Caki2 (cell line): Measurements from ENCODE around the gene MLH3. TPM values are rescaled to one million over a fixed set of nuclear protein-coding genes. Genes with fewer than 3 reads are reported as not detected.
"Not testable (repeated sequence)": the region's sequence is repeated elsewhere in the genome, so short reads cannot be mapped to it uniquely, and the experiment has no call there.

Experiments used
- DNase-seq: peaks from one replicate; pipeline ENCODE4 v3.0.0-alpha.2; 2015; ENCODE audit warnings: low read depth
- in situ Hi-C: cut with HindIII; loops from 2 replicates; pipeline ENCODE4 v1.10.0; 2016; ENCODE audit warnings: low sequenced_read_pairs, low pct_unique_long_range_greater_than_20kb, mixed read lengths
- total RNA-seq: library from RNA; depleted of rRNA; stranded (reverse); fragments of >200 nt; shearing (Covaris generic); gene quantifications from 2 replicates; pipeline ENCODE4 v1.2.3, GENCODE V29; 2014; ENCODE audit warnings: low replicate concordance

The MLH3 gene
- total RNA-seq, 1 experiment from 2014 or later = 22.5 TPM

- no peak for DNase-seq
These were observed 17.2 kb upstream of the MLH3 start for GRCh38 chr14:75068294-75069120.

GRCh38 chr14:75067765-75068164, 16.5 kb upstream of the MLH3 start:
- in situ Hi-C loops, DNase-seq: not testable (repeated sequence)

More at GRCh38 chr14:75068294-75069120, 17.2 kb upstream of the MLH3 start:
- in situ Hi-C loops = no loop called here

- in situ Hi-C loops = no loop called here
- DNase-seq = no peak
These were observed 15.9 kb upstream of the MLH3 start for GRCh38 chr14:75067212-75067611.

- in situ Hi-C loops = no loop called here
- DNase-seq = no peak
These were observed 15.4 kb upstream of the MLH3 start for GRCh38 chr14:75066691-75067090.

- in situ Hi-C loops = no loop called here
These were observed 12.9 kb upstream of the MLH3 start for GRCh38 chr14:75064205-75064567.

GRCh38 chr14:75063491-75064204, 12.4 kb upstream of the MLH3 start, which contains the start of gene ACYP1:
Gene ACYP1 (minus strand): TSS chr14:75064024. CDS start chr14:75063553, 471 bp downstream.
- in situ Hi-C loops = no loop called here
- DNase-seq = peak; percentile 82

More at GRCh38 chr14:75064205-75064567, 12.9 kb upstream of the MLH3 start:
- no peak for DNase-seq

DNA sequence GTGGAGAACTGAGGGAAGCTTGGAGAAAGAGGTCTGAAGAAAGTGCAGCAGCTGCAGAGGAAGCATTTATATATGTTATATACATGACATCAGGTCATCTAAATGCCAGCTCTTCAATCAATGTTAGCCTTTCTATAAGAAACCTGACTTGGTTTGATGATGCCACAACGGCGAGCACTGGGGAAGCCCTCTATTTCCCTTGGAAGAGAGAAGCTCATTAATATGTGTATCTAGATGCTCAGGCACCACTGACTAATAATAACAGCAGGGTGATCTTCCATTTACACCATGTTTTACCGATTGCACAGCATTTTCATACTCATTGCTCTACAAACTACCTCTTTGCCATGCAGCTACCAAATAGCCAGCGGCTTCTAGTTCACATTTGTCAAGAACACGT, 11.7 kb upstream of the MLH3 start:
- DNase-seq = no peak
- in situ Hi-C loops = no loop called here

- in situ Hi-C loops = no loop called here
- no peak for DNase-seq
These were observed 9.2 kb upstream of the MLH3 start for GRCh38 chr14:75060420-75060819.

- DNase-seq = no peak
These were observed 8.4 kb upstream of the MLH3 start for GRCh38 chr14:75059642-75060041.

GRCh38 chr14:75054421-75054820, 3.2 kb upstream of the MLH3 start:
- in situ Hi-C loops = no loop called here
- DNase-seq = no peak

More at GRCh38 chr14:75059642-75060041, 8.4 kb upstream of the MLH3 start:
- in situ Hi-C loops = no loop called here

DNA sequence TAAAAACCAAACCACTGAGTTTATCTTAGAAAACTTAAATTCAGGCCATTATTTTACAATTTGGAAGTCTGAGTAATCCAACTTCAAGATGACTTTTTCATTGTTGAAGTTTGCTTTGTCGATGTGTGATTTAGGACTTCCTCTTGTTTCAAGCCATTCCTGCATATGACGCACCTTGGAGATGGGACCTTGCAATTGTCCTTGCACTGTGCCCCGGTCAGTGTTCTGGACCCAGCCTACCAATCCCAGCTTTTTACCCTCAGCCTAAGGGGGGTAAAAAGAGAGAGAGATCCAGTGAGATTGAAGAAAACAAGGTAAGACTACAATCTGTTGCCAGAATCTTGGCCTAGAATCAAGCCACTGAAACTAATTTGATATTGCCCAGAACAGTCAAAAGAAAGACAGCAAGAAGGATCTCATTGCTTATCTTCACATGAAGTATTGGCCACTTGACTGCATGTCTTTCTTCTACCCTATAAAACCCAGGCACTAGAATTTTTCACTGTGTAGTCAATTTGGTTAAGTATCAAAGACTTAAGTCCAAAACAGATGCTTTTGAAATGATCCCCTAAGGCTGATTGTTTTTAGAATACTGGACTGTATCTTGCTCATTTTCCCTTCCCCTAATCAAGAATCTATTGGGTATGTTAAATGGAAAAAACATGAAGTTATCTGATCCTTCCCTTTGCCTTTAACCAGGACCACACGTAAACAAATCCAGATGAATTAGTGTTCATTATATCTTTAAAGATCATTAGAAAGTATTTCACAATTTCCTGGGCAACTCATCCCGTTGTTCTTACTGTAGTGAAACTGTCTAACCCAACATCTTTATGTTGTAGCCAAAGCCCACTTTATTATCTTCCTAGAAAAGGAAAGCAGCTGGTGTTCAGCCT, 2.4 kb upstream of the MLH3 start:
- in situ Hi-C loops = no loop called here
- no peak for DNase-seq

DNA sequence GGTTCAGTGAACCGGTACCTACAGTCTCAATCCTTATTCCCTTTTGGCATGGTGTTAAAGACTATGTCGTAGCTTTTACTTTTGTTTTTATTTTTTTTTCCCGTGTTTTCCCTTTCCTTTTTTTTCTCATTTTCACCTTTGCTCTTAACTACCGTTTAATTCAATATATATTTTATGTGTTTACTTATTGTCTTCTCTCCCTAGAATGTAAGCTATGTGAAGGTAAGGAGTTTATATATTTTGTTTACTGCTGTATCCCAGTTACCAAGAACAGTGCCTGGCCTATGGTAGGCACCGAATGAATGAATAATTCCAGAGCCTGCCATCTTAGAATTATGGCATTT, 261 bp upstream of the MLH3 start:
- no peak for DNase-seq
- in situ Hi-C loops = no loop called here

DNA sequence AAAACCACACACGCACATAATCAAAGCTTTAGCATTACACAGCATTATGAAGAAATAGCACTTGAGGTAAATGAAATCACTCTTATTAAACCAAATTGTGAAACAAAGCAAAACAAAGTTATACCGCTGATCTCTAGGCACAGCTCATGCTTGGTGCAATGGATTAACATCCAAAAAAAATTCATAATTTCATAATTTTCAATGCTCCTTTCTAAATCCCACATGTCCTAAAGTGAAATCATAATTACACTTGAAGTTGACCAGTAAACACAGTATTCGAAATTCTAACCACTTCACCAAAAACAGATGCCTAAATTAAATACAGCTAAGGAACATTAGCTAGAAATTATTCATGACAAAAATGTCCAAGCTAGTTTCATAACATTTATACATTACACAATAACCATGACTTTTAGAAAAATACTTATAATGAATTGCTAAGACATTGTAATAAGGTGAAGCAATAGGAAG, 1.5 kb downstream of the MLH3 start:
- in situ Hi-C loops = no loop called here
- DNase-seq = no peak

DNA sequence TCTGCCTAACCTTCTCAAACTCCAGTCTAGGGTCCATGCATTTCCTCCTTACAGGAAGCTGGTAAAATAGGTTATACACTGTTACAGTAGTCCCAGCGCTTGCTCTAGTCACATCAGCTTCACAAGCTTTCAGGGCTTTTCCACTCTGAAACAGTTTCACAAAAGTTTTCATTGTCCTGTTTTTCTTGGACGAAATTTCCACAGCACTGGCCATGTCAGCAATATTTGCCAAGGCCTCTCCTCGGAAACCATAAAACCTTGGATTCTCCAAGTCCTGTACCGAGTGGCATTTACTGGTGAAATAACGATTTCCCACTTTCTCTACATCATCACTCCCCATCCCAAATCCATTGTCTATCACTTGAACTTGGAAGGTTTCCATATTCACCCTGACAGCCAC, 2.1 kb downstream of the MLH3 start:
- in situ Hi-C loops = no loop called here
- no peak for DNase-seq

GRCh38 chr14:75048101-75048500, 3.2 kb downstream of the MLH3 start:
- no peak for DNase-seq
- in situ Hi-C loops = no loop called here

- in situ Hi-C loops = no loop called here
- no peak for DNase-seq
These were observed 3.8 kb downstream of the MLH3 start for GRCh38 chr14:75047506-75047905.

DNA sequence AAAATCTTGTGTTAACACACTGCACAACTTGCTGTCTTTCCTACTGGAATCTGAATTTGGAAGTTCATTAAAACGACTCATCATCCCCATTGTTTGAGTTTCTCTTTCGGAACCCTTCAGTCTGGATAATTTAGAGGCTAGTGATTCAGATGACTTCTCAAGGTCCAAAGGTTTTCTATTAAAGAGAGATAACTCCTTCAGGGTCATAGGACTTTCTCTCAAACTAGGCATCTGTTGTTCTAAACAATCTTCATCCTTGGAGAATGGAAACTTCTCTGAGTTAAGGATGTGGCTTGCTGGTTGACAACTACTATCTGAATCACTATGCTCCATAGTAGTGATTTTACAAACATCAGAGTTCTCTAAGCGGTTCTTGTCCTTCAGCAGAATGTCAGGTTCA, 4.4 kb downstream of the MLH3 start:
- in situ Hi-C loops = no loop called here
- no peak for DNase-seq

DNA sequence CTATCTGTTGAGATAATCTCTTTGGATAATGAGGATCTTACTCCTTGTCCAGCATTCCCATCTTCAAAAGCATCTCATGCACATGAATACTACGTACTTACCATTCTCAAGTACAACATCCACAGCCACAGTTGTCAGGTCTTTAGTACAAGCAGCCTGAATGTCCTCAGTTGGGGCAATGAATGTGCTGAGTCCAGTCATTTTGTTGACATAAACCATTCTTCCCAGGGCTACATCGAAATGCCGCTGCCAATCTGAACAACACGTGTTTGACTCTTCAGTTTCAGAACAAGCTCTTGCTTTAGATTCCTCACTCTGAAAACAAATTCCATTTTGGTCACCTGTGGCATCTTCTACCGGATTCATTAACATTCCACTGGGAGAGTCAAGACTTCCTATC, 5.0 kb downstream of the MLH3 start:
- in situ Hi-C loops = no loop called here
- DNase-seq = no peak

- in situ Hi-C loops = no loop called here
- DNase-seq = no peak
These were observed 6.5 kb downstream of the MLH3 start for GRCh38 chr14:75044752-75045151.
